Esophagus squamous epithelium (tissue), 5 donors: ENCODE data around the gene COL18A1. TPM values are rescaled to one million over a fixed set of nuclear protein-coding genes. Genes with fewer than 3 reads are reported as not detected.

Source experiments
- DNase-seq: peaks from one replicate; lab custom pipeline; 2025; lab: John Stamatoyannopoulos, UW
- H3K27ac ChIP-seq, 4 donors: fragments of 200-600 bp; sonication (generic); one replicate each; pipeline ENCODE4 v1.5.1; 2016 to 2019; ENCODE audit warnings: mild to moderate bottlenecking in 1 of 4
- H3K27me3 ChIP-seq, 4 donors: fragments of 200-600 bp; sonication (generic); 1 replicate in 3 of 4; 2 replicates in 1 of 4; pipeline versions ENCODE4 v1.5.1 to v1.6.0; 2017 to 2021; ENCODE audit warnings: antibody characterized with exemption in 1 of 4
- H3K36me3 ChIP-seq, 3 donors: fragments of 200-600 bp; sonication (generic); one replicate each; pipeline ENCODE4 v1.5.1; 2016 to 2019
- H3K4me1 ChIP-seq, 3 donors: fragments of 200-600 bp; sonication (generic); one replicate each; pipeline ENCODE4 v1.5.1; 2017 to 2019
- H3K4me3 ChIP-seq, 4 donors: fragments of 200-600 bp; sonication (generic); 1 replicate in 3 of 4; 2 replicates in 1 of 4; pipeline ENCODE4 v1.5.1; 2016 to 2019; ENCODE audit warnings: mild to moderate bottlenecking in 2 of 4, moderate library complexity in 1 of 4
- H3K9me3 ChIP-seq, 3 donors: fragments of 200-600 bp; sonication (generic); one replicate each; pipeline ENCODE4 v1.5.1; 2016 to 2019
- POLR2A ChIP-seq, 4 donors: fragments of 450-650 bp; IDR thresholded peaks; one replicate each; pipeline ENCODE4 v1.6.1; 2017; ENCODE audit warnings: antibody characterized with exemption in 4 of 4, mild to moderate bottlenecking in 4 of 4, moderate library complexity in 3 of 4
- WGBS, 2 donors: methylation state at CpG; one replicate each; pipeline ENCODE4 v1.1.5; 2018; 5-methylcytosine and 5-hydroxymethylcytosine counted together
- intact Hi-C: fragments of 100-400 bp; cut with DNase I; formaldehyde crosslinking; loops from one replicate; pipeline ENCODE4 v1.15.0; 2022
- total RNA-seq, 4 donors: library from RNA; depleted of rRNA; stranded (reverse); fragments of >200 nt; gene quantifications; one replicate each; pipeline ENCODE4 v1.1.0, GENCODE V29; 2016
- TF ChIP-seq, protein P1 (sequence below), 6 experiments: fragments of 450-650 bp in 4 of 6; fragments of 200-600 bp in 2 of 6; sonication (generic) in 2 of 6; IDR thresholded peaks; one replicate each; pipeline ENCODE4 v1.5.1; 2016 to 2019; ENCODE audit warnings: antibody characterized with exemption in 6 of 6, mild to moderate bottlenecking in 4 of 6, moderate library complexity in 4 of 6
- donor health status: DM: yes; HTN: yes; CAD: no.

COL18A1 gene
- total RNA-seq, 4 donors from 2014 or later = 38.9 to 69.0 (median 52.5) TPM

DNA sequence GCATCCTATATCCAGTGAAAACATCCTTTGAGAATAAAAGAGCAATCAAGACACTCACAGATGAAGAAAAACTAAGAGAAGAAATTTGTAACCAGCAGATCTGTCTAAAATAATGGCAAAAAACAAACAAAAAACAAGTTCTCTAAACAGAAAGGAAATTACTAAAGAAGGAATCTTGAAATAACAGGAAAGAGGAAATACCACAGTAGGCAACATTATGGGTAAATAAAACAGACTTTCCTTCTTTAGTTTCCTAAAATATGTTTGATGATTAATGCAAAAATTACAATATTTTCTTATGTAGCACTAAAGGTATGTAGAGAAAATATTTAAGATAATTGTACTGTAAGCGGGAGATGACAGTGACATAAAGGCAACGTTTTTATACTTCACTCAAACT, 113.8 kb downstream of the COL18A1 start:
- intact Hi-C loops = no loop called here
- H3K4me1 ChIP-seq = peaks cover 0 to under 1% (median 0%) of the 10 kb centered on the region in 3 donors
- peaks cover 0 to 27% (median 24%) of the 10 kb centered on the region in 3 donors for H3K9me3 ChIP-seq
- no peak for DNase-seq
- H3K36me3 ChIP-seq = peaks cover 0 to 16% (median 0%) of the 10 kb centered on the region in 3 donors
- TF ChIP-seq POLR2A (IDR thresholded peaks at IDR 0.05) = no peak
- TF ChIP-seq, protein P1, sequence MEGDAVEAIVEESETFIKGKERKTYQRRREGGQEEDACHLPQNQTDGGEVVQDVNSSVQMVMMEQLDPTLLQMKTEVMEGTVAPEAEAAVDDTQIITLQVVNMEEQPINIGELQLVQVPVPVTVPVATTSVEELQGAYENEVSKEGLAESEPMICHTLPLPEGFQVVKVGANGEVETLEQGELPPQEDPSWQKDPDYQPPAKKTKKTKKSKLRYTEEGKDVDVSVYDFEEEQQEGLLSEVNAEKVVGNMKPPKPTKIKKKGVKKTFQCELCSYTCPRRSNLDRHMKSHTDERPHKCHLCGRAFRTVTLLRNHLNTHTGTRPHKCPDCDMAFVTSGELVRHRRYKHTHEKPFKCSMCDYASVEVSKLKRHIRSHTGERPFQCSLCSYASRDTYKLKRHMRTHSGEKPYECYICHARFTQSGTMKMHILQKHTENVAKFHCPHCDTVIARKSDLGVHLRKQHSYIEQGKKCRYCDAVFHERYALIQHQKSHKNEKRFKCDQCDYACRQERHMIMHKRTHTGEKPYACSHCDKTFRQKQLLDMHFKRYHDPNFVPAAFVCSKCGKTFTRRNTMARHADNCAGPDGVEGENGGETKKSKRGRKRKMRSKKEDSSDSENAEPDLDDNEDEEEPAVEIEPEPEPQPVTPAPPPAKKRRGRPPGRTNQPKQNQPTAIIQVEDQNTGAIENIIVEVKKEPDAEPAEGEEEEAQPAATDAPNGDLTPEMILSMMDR (IDR thresholded peaks at IDR 0.05) = no peak
- H3K27me3 ChIP-seq = no peaks in the 10 kb centered on the region
- H3K27ac ChIP-seq = no peak overlapping the region
- 81 to 85% methylated on average over 2 of the region's 2 CpGs for WGBS, 2 donors
- no peak overlapping the region for H3K4me3 ChIP-seq

DNA sequence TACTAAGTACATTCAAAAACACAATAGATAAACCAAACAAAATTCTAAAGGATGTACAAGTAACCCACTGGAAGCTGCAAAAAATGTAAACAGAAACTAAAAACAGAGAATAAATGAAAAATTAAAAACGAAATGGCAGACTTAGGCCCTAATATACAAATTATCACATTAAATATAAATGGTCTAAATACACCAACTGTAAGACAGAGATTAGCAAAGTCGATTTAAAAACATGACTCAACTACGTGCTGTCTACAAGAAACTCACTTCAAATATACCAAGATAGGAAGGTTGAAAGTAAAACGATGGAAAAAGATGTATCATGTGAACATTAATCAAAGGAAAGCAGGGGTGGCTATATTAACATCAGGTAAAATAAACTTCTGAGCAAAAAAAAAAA, 114.2 kb downstream of the COL18A1 start:
- TF ChIP-seq POLR2A (IDR thresholded peaks at IDR 0.05) = no peak
- TF ChIP-seq, protein P1 (IDR thresholded peaks at IDR 0.05) = no peak
- H3K4me3 ChIP-seq = no peak overlapping the region
- peaks cover 0 to 16% (median 0%) of the 10 kb centered on the region in 3 donors for H3K36me3 ChIP-seq
- H3K4me1 ChIP-seq = no peaks in the 10 kb centered on the region
- intact Hi-C loops = no loop called here
- H3K27ac ChIP-seq = no peak overlapping the region
- 88 to 91% methylated on average over 4 of the region's 4 CpGs for WGBS, 2 donors
- DNase-seq = no peak
- no peaks in the 10 kb centered on the region for H3K27me3 ChIP-seq
- H3K9me3 ChIP-seq = peaks cover 0 to 27% (median 24%) of the 10 kb centered on the region in 3 donors

DNA sequence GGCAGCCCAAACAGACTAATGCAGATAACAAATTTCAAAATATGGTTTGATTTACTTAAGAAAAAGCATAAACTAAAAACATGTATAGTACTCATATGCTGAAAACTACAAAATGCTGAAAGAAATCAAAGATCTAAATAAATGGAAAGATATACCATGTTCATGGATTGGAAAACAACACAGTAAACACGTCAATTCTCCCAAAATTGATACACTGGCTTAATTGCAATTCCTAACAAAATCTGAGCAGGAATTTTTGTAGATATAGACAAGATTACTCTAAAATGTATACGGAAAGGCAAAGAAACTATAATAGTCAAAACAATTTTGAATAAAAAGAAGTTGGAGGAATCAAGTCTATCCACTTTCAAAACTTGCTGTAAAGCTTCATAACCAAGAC, 116.3 kb downstream of the COL18A1 start:
- H3K27me3 ChIP-seq = no peaks in the 10 kb centered on the region
- no peak overlapping the region for H3K4me3 ChIP-seq
- H3K27ac ChIP-seq = no peak overlapping the region
- H3K9me3 ChIP-seq = peaks cover 0 to 27% (median 24%) of the 10 kb centered on the region in 3 donors
- no peak for DNase-seq
- H3K36me3 ChIP-seq = peaks cover 0 to 4% (median 0%) of the 10 kb centered on the region in 3 donors
- TF ChIP-seq POLR2A (IDR thresholded peaks at IDR 0.05) = no peak
- TF ChIP-seq, protein P1 (IDR thresholded peaks at IDR 0.05) = no peak
- intact Hi-C loops = no loop called here
- H3K4me1 ChIP-seq = no peaks in the 10 kb centered on the region
- whole genome bisulfite sequencing, 2 donors = 92 to 93% methylated on average over 2 of the region's 2 CpGs

DNA sequence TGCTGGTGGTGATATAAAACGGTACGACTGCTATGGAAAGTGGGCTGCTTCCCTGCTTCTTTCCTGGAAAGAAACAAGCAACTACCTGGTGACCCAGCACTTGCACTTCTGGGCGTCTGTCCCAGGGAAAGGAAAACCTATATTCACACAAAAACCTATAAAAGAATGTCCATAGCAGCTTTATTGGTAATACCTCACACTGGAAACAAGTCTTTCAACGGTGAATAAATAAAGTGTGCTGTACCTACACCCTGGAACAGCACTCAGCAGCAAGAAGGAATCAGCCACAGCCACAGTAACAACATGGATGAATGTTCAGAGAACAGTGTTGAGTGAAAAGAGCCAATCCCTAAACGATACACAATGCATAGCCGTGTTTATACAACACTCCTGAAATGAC, 117.4 kb downstream of the COL18A1 start:
- no peaks in the 10 kb centered on the region for H3K4me1 ChIP-seq
- DNase-seq = no peak
- H3K4me3 ChIP-seq = no peak overlapping the region
- H3K27me3 ChIP-seq = no peaks in the 10 kb centered on the region
- peaks cover 0 to 4% (median 0%) of the 10 kb centered on the region in 3 donors for H3K36me3 ChIP-seq
- WGBS, 2 donors = 91 to 92% methylated on average over 6 of the region's 6 CpGs
- H3K27ac ChIP-seq = no peak overlapping the region
- TF ChIP-seq, protein P1 (IDR thresholded peaks at IDR 0.05) = no peak
- TF ChIP-seq POLR2A (IDR thresholded peaks at IDR 0.05) = no peak
- intact Hi-C loops = no loop called here
- H3K9me3 ChIP-seq = peaks cover 0 to 27% (median 24%) of the 10 kb centered on the region in 3 donors

DNA sequence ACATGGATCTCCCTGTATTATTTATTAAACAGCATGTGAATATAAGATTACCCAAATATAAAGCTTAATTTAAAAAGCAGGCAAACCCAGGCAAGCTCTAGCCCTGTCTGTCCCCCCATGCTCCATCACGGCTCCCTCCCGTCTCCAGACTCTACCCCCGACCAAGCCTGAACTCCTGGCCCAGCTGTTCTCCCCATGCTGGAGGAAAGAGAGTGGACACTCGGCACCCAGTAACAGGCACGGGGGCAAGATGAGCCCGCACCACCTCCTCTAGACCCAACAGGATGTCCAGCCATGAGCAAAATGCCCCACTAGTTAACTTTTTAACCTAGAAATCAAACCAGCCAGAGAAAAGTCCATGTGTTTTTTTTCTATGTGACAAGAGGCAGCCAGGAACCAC, 118.0 kb downstream of the COL18A1 start:
- no peak for DNase-seq
- Histone ChIP-seq H3K4me3 (no peak overlapping the region), H3K27me3 (no peaks in the 10 kb centered on the region), H3K27ac (no peak overlapping the region), H3K4me1 (no peaks in the 10 kb centered on the region), H3K36me3 (peaks cover 0 to 4% (median 0%) of the 10 kb centered on the region in 3 donors), H3K9me3 (peaks cover 0 to 27% (median 24%) of the 10 kb centered on the region in 3 donors)
- intact Hi-C loops = no loop called here
- WGBS, 2 donors = 92 to 96% methylated on average over 4 to 6 of the region's 6 CpGs
- TF ChIP-seq POLR2A (IDR thresholded peaks at IDR 0.05) = no peak
- TF ChIP-seq, protein P1 (IDR thresholded peaks at IDR 0.05) = no peak
